ENCODE results near the gene ETS1.

The ETS1 gene

GRCh38 chr11:128484172-128484571 lies 103.2 kb downstream of the ETS1 start:
- TF ChIP-seq RAD21 (IDR thresholded peaks at IDR 0.05; ENCODE audit: low read depth) (peak; percentile 60), EP300 (IDR thresholded peaks at IDR 0.05; ENCODE audit: borderline replicate concordance) (no peak)

GRCh38 chr11:128483211-128483788 lies 104.1 kb downstream of the ETS1 start:
- TF ChIP-seq CREB1 (IDR thresholded peaks at IDR 0.05; ENCODE audit: low read depth) (no peak), TEAD4 (IDR thresholded peaks at IDR 0.05) (no peak), NFIC (IDR thresholded peaks at IDR 0.05) (no peak), REST (IDR thresholded peaks at IDR 0.05; ENCODE audit: low read depth) (no peak), TAF1 (IDR thresholded peaks at IDR 0.05; ENCODE audit: low read depth) (no peak), USF1 (IDR thresholded peaks at IDR 0.05) (no peak), ZBTB7A (IDR thresholded peaks at IDR 0.05; ENCODE audit: low read depth) (no peak), CEBPB (IDR thresholded peaks at IDR 0.05) (no peak), FOXM1 (IDR thresholded peaks at IDR 0.05; ENCODE audit: borderline replicate concordance, low read depth) (no peak), MAX (IDR thresholded peaks at IDR 0.05) (no peak)

- no peak for TF ChIP-seq MAX (IDR thresholded peaks at IDR 0.05)
- TF ChIP-seq TEAD4 (IDR thresholded peaks at IDR 0.05), result no peak
- TF ChIP-seq CEBPB (IDR thresholded peaks at IDR 0.05), result no peak
- no peak for TF ChIP-seq REST (IDR thresholded peaks at IDR 0.05; ENCODE audit: low read depth)
- no peak for TF ChIP-seq CREB1 (IDR thresholded peaks at IDR 0.05; ENCODE audit: low read depth)
- no peak for TF ChIP-seq EP300 (IDR thresholded peaks at IDR 0.05; ENCODE audit: borderline replicate concordance)
- no peak for TF ChIP-seq NFIC (IDR thresholded peaks at IDR 0.05)
- no peak for TF ChIP-seq RAD21 (IDR thresholded peaks at IDR 0.05; ENCODE audit: low read depth)
- no peak for TF ChIP-seq YY1 (IDR thresholded peaks at IDR 0.05; ENCODE audit: low read depth)
- no peak for TF ChIP-seq USF1 (IDR thresholded peaks at IDR 0.05)
- no peak for TF ChIP-seq ZBTB7A (IDR thresholded peaks at IDR 0.05; ENCODE audit: low read depth)
- no peak for TF ChIP-seq TCF12 (IDR thresholded peaks at IDR 0.05; ENCODE audit: low read depth)
- TF ChIP-seq EGR1 (IDR thresholded peaks at IDR 0.05), result no peak
- TF ChIP-seq TAF1 (IDR thresholded peaks at IDR 0.05; ENCODE audit: low read depth), result no peak
Observed at GRCh38 chr11:128482512-128483191, 104.7 kb downstream of the ETS1 start.

- no peak for TF ChIP-seq CREB1 (IDR thresholded peaks at IDR 0.05; ENCODE audit: low read depth)
Observed at GRCh38 chr11:128482092-128482491, 105.3 kb downstream of the ETS1 start.

- TF ChIP-seq CREB1 (IDR thresholded peaks at IDR 0.05; ENCODE audit: low read depth) (no peak), CEBPB (IDR thresholded peaks at IDR 0.05) (peak; percentile 75)
Observed at GRCh38 chr11:128481135-128481534, 106.2 kb downstream of the ETS1 start.

- no peak for TF ChIP-seq RAD21 (IDR thresholded peaks at IDR 0.05; ENCODE audit: low read depth)
- TF ChIP-seq TEAD4 (IDR thresholded peaks at IDR 0.05), result no peak
- TF ChIP-seq YY1 (IDR thresholded peaks at IDR 0.05; ENCODE audit: low read depth), result no peak
- no peak for TF ChIP-seq EGR1 (IDR thresholded peaks at IDR 0.05)
- no peak for TF ChIP-seq MAX (IDR thresholded peaks at IDR 0.05)
Observed at GRCh38 chr11:128480665-128481064, 106.7 kb downstream of the ETS1 start.

GRCh38 chr11:128480066-128480465 lies 107.3 kb downstream of the ETS1 start:
- no peak for TF ChIP-seq EGR1 (IDR thresholded peaks at IDR 0.05)
- no peak for TF ChIP-seq USF1 (IDR thresholded peaks at IDR 0.05)
- no peak for TF ChIP-seq EP300 (IDR thresholded peaks at IDR 0.05; ENCODE audit: borderline replicate concordance)
- no peak for TF ChIP-seq RAD21 (IDR thresholded peaks at IDR 0.05; ENCODE audit: low read depth)
- TF ChIP-seq NFIC (IDR thresholded peaks at IDR 0.05), result no peak
- no peak for TF ChIP-seq YY1 (IDR thresholded peaks at IDR 0.05; ENCODE audit: low read depth)
- no peak for TF ChIP-seq CEBPB (IDR thresholded peaks at IDR 0.05)
- TF ChIP-seq TAF1 (IDR thresholded peaks at IDR 0.05; ENCODE audit: low read depth), result no peak
- TF ChIP-seq MAX (IDR thresholded peaks at IDR 0.05), result no peak
- TF ChIP-seq FOXM1 (IDR thresholded peaks at IDR 0.05; ENCODE audit: borderline replicate concordance, low read depth), result no peak
- TF ChIP-seq TCF12 (IDR thresholded peaks at IDR 0.05; ENCODE audit: low read depth), result no peak
- TF ChIP-seq CREB1 (IDR thresholded peaks at IDR 0.05; ENCODE audit: low read depth), result no peak
- TF ChIP-seq REST (IDR thresholded peaks at IDR 0.05; ENCODE audit: low read depth), result no peak
- no peak for TF ChIP-seq ZBTB7A (IDR thresholded peaks at IDR 0.05; ENCODE audit: low read depth)
- TF ChIP-seq TEAD4 (IDR thresholded peaks at IDR 0.05), result no peak

Data from Ishikawa (cell line).